Smooth muscle cell (in vitro differentiated cells): ENCODE results near the gene KCTD8. TPM values are rescaled to one million over a fixed set of nuclear protein-coding genes. Genes with fewer than 3 reads are reported as not detected.

Experiments
- DNase-seq: peaks from one replicate; lab custom pipeline; 2025; ENCODE audit not compliant: unreplicated experiment; lab: John Stamatoyannopoulos, UW
- H2AFZ ChIP-seq: fragments of 200-600 bp; sonication (generic); 2 replicates; pipeline ENCODE4 v1.6.0; 2016; ENCODE audit warnings: antibody characterized with exemption, low read depth, mild to moderate bottlenecking
- H3F3A ChIP-seq: fragments of 200-600 bp; sonication (generic); 2 replicates; pipeline ENCODE4 v1.6.0; 2017; ENCODE audit warnings: antibody characterized with exemption, low read depth
- H3K27ac ChIP-seq: fragments of 200-600 bp; sonication (generic); 2 replicates; pipeline ENCODE4 v1.5.1; 2016; ENCODE audit warnings: low read depth, mild to moderate bottlenecking
- H3K27me3 ChIP-seq: fragments of 200-600 bp; sonication (generic); 2 replicates; pipeline ENCODE4 v1.6.1; 2016; ENCODE audit warnings: low read depth, mild to moderate bottlenecking
- H3K36me3 ChIP-seq: fragments of 200-600 bp; sonication (generic); 2 replicates; pipeline ENCODE4 v1.5.1; 2016; ENCODE audit warnings: low read depth
- H3K4me1 ChIP-seq: fragments of 200-600 bp; sonication (generic); 2 replicates; pipeline ENCODE4 v1.5.1; 2016; ENCODE audit warnings: low read depth
- H3K4me2 ChIP-seq: fragments of 200-600 bp; sonication (generic); 2 replicates; pipeline ENCODE4 v1.6.0; 2016; ENCODE audit warnings: mild to moderate bottlenecking
- H3K4me3 ChIP-seq: fragments of 200-600 bp; sonication (generic); 2 replicates; pipeline ENCODE4 v1.5.1; 2016; ENCODE audit warnings: mild to moderate bottlenecking
- H3K79me2 ChIP-seq: fragments of 200-600 bp; sonication (generic); 2 replicates; pipeline ENCODE4 v1.6.0; 2016; ENCODE audit warnings: low read depth, mild to moderate bottlenecking
- H3K9ac ChIP-seq: fragments of 200-600 bp; sonication (generic); 2 replicates; pipeline ENCODE4 v1.6.0; 2016; ENCODE audit warnings: low read depth
- H3K9me3 ChIP-seq: fragments of 200-600 bp; sonication (generic); replicated peaks from 2 replicates; pipeline ENCODE4 v1.5.1; 2016; ENCODE audit warnings: low read depth
- H4K20me1 ChIP-seq: fragments of 200-600 bp; sonication (generic); 2 replicates; pipeline ENCODE4 v1.6.0; 2016; ENCODE audit warnings: low read depth
- WGBS: methylation state at CpG from one replicate; pipeline ENCODE4 v1.1.7; 2016; ENCODE audit warnings: low lambda C conversion rate; 5-methylcytosine and 5-hydroxymethylcytosine counted together
- polyA plus RNA-seq: library from polyadenylated mRNA; unstranded; fragments of >200 nt; fragmentation: Nextera tagmentation; extraction: Ambion mirVana; gene quantifications from 2 replicates; pipeline ENCODE4 v1.2.1, GENCODE V29; 2016
- total RNA-seq: library from RNA; depleted of rRNA; stranded (reverse); fragments of >200 nt; gene quantifications from 2 replicates; pipeline ENCODE4 v1.2.3, GENCODE V29; 2014
- TF ChIP-seq, protein P1 (sequence below): fragments of 200-600 bp; sonication (generic); IDR thresholded peaks from 2 replicates; pipeline ENCODE4 v1.5.1; 2017; ENCODE audit warnings: borderline replicate concordance, mild to moderate bottlenecking, antibody characterized with exemption; ENCODE audit not compliant: insufficient read depth, poor library complexity, severe bottlenecking

Gene KCTD8
- total and polyA plus RNA-seq, 2 experiments from 2014 or later, result not detected

DNA sequence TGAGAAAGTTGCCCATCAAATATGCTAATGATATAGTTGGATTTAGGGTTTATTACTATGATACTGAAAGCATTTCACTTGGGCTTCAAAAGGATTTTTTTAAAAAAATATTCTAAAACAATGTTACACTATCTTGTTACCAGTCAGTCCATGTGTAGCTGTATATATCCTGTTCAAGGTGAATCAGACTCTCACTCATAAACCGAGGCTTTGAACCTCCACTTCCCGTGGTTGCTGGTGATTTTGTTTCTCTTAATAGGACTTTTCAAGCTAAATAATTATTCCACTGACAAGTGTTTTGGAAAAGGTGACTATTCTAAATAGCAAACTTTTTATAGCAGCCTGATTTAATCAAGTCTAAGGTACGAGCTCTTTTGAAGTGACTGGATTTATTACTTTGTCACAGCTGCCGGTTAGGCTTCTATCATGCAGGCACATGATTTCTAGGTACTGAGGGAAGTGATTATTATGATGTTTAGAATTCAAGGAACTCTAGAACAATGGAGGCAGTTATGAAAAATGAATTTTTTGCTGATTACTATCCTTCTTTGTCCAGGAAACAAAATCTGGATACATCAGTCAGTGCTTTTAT, 287.7 kb downstream of the KCTD8 start:
- WGBS, result 74% methylated on average over 4 of the region's 4 CpGs
- TF ChIP-seq, protein P1, sequence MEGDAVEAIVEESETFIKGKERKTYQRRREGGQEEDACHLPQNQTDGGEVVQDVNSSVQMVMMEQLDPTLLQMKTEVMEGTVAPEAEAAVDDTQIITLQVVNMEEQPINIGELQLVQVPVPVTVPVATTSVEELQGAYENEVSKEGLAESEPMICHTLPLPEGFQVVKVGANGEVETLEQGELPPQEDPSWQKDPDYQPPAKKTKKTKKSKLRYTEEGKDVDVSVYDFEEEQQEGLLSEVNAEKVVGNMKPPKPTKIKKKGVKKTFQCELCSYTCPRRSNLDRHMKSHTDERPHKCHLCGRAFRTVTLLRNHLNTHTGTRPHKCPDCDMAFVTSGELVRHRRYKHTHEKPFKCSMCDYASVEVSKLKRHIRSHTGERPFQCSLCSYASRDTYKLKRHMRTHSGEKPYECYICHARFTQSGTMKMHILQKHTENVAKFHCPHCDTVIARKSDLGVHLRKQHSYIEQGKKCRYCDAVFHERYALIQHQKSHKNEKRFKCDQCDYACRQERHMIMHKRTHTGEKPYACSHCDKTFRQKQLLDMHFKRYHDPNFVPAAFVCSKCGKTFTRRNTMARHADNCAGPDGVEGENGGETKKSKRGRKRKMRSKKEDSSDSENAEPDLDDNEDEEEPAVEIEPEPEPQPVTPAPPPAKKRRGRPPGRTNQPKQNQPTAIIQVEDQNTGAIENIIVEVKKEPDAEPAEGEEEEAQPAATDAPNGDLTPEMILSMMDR, result no peak

GRCh38 chr4:44159991-44160390, 288.6 kb downstream of the KCTD8 start:
- no peak for DNase-seq
- no peaks in the 10 kb centered on the region for H4K20me1 ChIP-seq
- no peak overlapping the region for H3K4me2 ChIP-seq
- no peak overlapping the region for H3K27ac ChIP-seq
- H3K27me3 ChIP-seq, result no peaks in the 10 kb centered on the region
- H3F3A ChIP-seq, result no peaks in the 10 kb centered on the region
- no peaks in the 10 kb centered on the region for H3K4me1 ChIP-seq
- no peak overlapping the region for H3K4me3 ChIP-seq
- H2AFZ ChIP-seq, result no peak overlapping the region
- no peak overlapping the region for H3K9ac ChIP-seq
- no peaks in the 10 kb centered on the region for H3K36me3 ChIP-seq
- whole genome bisulfite sequencing, result 92% methylated on average over 1 of the region's 1 CpG
- no peaks in the 10 kb centered on the region for H3K9me3 ChIP-seq
- TF ChIP-seq, protein P1, result no peak
- no peaks in the 10 kb centered on the region for H3K79me2 ChIP-seq

More for the DNA sequence above, 287.7 kb downstream of the KCTD8 start:
- H2AFZ ChIP-seq, result no peak overlapping the region
- no peak for DNase-seq
- no peaks in the 10 kb centered on the region for H3K4me1 ChIP-seq
- H3K9ac ChIP-seq, result no peak overlapping the region
- no peaks in the 10 kb centered on the region for H3K36me3 ChIP-seq
- H3K9me3 ChIP-seq, result no peaks in the 10 kb centered on the region
- no peaks in the 10 kb centered on the region for H3F3A ChIP-seq
- no peak overlapping the region for H3K4me3 ChIP-seq
- no peak overlapping the region for H3K27ac ChIP-seq
- H3K4me2 ChIP-seq, result no peak overlapping the region
- H3K27me3 ChIP-seq, result no peaks in the 10 kb centered on the region
- no peaks in the 10 kb centered on the region for H4K20me1 ChIP-seq
- no peaks in the 10 kb centered on the region for H3K79me2 ChIP-seq

- Histone ChIP-seq H3K79me2 (no peaks in the 10 kb centered on the region), H3F3A (no peaks in the 10 kb centered on the region), H3K4me1 (no peaks in the 10 kb centered on the region), H3K27me3 (no peaks in the 10 kb centered on the region), H3K9me3 (no peaks in the 10 kb centered on the region), H2AFZ (no peak overlapping the region), H3K9ac (no peak overlapping the region), H3K36me3 (no peaks in the 10 kb centered on the region), H4K20me1 (no peaks in the 10 kb centered on the region), H3K27ac (no peak overlapping the region), H3K4me3 (no peak overlapping the region), H3K4me2 (no peak overlapping the region)
- TF ChIP-seq, protein P1, result no peak
- no peak for DNase-seq
- WGBS, result 75% methylated on average over 6 of the region's 6 CpGs
Measured at GRCh38 chr4:44157611-44158277, 290.9 kb downstream of the KCTD8 start.
